GM12892 (cell line): Measurements from ENCODE around the gene ABCC2.

Experiments
- DNase-seq: peaks from one replicate; pipeline ENCODE4 v3.0.0; 2011; ENCODE audit not compliant: insufficient read length
- FAIRE-seq: peaks from 2 replicates; lab custom pipeline; 2011; peaks lifted over from hg19 to GRCh38; lab: Jason Lieb, UNC
- POLR2A ChIP-seq: IDR thresholded peaks from 2 replicates; pipeline ENCODE4 v1.6.1; 2011; ENCODE audit warnings: low read depth, low read length, control low read depth

Gene ABCC2

DNA sequence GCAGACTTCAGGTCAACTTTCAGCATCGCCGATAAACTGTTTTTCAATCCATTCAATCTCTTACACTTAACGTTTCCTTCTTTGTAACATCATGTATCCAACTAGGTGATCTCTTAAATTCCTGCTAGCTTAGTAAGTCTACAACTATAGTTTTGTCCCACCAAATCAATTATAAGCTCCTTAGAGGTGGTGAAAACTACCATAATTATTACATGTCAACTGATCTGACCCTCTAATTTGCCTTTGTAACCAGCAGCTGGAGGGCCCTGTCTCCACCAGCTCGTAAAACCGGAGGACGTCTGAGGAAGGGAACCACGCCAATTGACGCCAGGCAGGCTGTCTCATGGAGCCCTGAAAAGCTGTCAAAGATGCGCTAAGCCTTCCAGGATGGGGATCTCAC, 113.4 kb downstream of the ABCC2 start:
- DNase-seq (no peak), FAIRE-seq (no peak)

More for the DNA sequence above, 113.4 kb downstream of the ABCC2 start:
- no peak for TF ChIP-seq POLR2A
